Heart right ventricle (tissue), 16 donors: ENCODE measurements around the gene MBNL2. TPM values are rescaled to one million over a fixed set of nuclear protein-coding genes. Genes with fewer than 3 reads are reported as not detected.
A peak's percentile ranks its signal among the peaks of the same experiment; 100 is the strongest.

Experiments
- ATAC-seq, 8 donors: fragments of 200-7000 bp; cut with Tn5 transposase; one replicate each; pipeline ENCODE4 v1.9.1; 2020; ENCODE audit warnings: mild to moderate bottlenecking in 8 of 8, moderate library complexity in 8 of 8, moderate number of reproducible peaks in 1 of 8
- DNase-seq, 2 donors: peaks; one replicate each; pipeline ENCODE4 v3.0.0-alpha.2; 2020
- H3K27ac ChIP-seq, 10 donors: fragments of 200-600 bp; sonication (generic) in 2 of 10; one replicate each; pipeline versions ENCODE4 v1.5.0 to v1.8.0; 2020 to 2022; ENCODE audit warnings: mild to moderate bottlenecking in 3 of 10
- H3K27me3 ChIP-seq, 7 donors: fragments of 200-600 bp; one replicate each; pipeline ENCODE4 v1.8.0; 2021 to 2022; ENCODE audit warnings: mild to moderate bottlenecking in 2 of 7
- H3K36me3 ChIP-seq, 9 donors: fragments of 200-600 bp; sonication (generic) in 1 of 9; one replicate each; pipeline versions ENCODE4 v1.5.0 to v1.8.0; 2020 to 2022; ENCODE audit warnings: mild to moderate bottlenecking in 2 of 9
- H3K4me1 ChIP-seq, 9 donors: fragments of 200-600 bp; sonication (generic) in 1 of 9; one replicate each; pipeline versions ENCODE4 v1.5.0 to v1.8.0; 2020 to 2022; ENCODE audit warnings: mild to moderate bottlenecking in 4 of 9
- H3K4me3 ChIP-seq, 10 donors: fragments of 200-600 bp; sonication (generic) in 2 of 10; one replicate each; pipeline versions ENCODE4 v1.5.0 to v1.8.0; 2020 to 2022; ENCODE audit warnings: mild to moderate bottlenecking in 7 of 10, moderate library complexity in 2 of 10
- H3K9me3 ChIP-seq, 11 donors: fragments of 200-600 bp in 10 of 11; sonication (generic) in 2 of 11; one replicate each; pipeline versions ENCODE4 v1.5.0 to v1.8.0; 2013 to 2022; ENCODE audit warnings: mild to moderate bottlenecking in 2 of 11, control low read depth in 1 of 11, moderate library complexity in 1 of 11
- CTCF ChIP-seq, 9 donors: fragments of 200-600 bp; sonication (generic) in 2 of 9; IDR thresholded peaks; one replicate each; pipeline versions ENCODE4 v1.5.0 to v1.8.0; 2021 to 2022; ENCODE audit warnings: antibody characterized with exemption in 9 of 9, mild to moderate bottlenecking in 5 of 9, moderate library complexity in 1 of 9
- WGBS, 2 donors: extraction: QIAGEN DNeasy Blood & Tissue Kit; methylation state at CpG; one replicate each; pipeline ENCODE4 v1.1.7; 2013; ENCODE audit warnings: inconsistent platforms in 1 of 2; 5-methylcytosine and 5-hydroxymethylcytosine counted together
- intact Hi-C, 10 donors: fragments of 100-400 bp; cut with DNase I; formaldehyde crosslinking; loops; one replicate each; pipeline versions ENCODE4 v1.11.1 to v1.14.2; 2022
- polyA plus RNA-seq, 2 donors: library from polyadenylated mRNA; stranded (reverse); fragments of 200-250 nt; gene quantifications; one replicate each; pipeline ENCODE4 v1.2.3, GENCODE V29; 2013
- total RNA-seq, 10 donors: library from RNA; stranded (reverse); fragmentation: NEBNext Ultra II Directional in 3 of 10; extraction: Animal tissue kit (Norgen Biotek cat#: 25700) in 3 of 10; gene quantifications; one replicate each; pipeline versions ENCODE4 v1.2.1 to v1.2.4, GENCODE V29; 2021 to 2023
- donor health status: Arrhythmogenic right ventricular cardiomyopathy.
- donor health status: ischemic (EF 13 %, LVEDD 7.1; RV severe dilation, severe dysfunction).
- donor health status: healthy with polysubstance abuse.
- donor health status: DM: no; HTN: yes; CAD: no.
- donor health status: DM: no; HTN: no; CAD: no.
- donor health status: ischemic (EF 25% LVEDD 6.9; RV normal size, moderate dysfunction).
- donor health status: ischemic (EF 25% LVEDD 5.7; RV mildly dilated, moderate dysfunction).
- donor health status: healthy.
- donor health status: DM: yes; HTN: yes; CAD: no.
- donor health status: Ischemic cardiomyopathy.
- donor health status: ischemic (EF 35%, LVEDD 5.7; RV mildly dilated, moderate dysfunction).
- donor health status: nonischemic (EF 11% LVEDD 7.7; RV severe dilation, severe dysfunction).
- donor health status: DM: yes; HTN: yes; CAD: no.
- donor health status: PGD.
- donor health status: ischemic (EF 29% LVEDD 5.4; RV normal size, mild dysfunction).
- donor health status: nonischemic (EF 23%, LVEDD 6.1; RV moderate dilation, normal function).

MBNL2 gene
- total and polyA plus RNA-seq, 12 donors = 17.2 to 95.0 (median 83.2) TPM

GRCh38 chr13:97425590-97425989, 203.5 kb downstream of the MBNL2 start:
- no peak for ATAC-seq
- no peak for TF ChIP-seq CTCF (IDR thresholded peaks at IDR 0.05)
- WGBS, 2 donors = 77 to 80% methylated on average over 2 of the region's 2 CpGs

GRCh38 chr13:97426695-97427094, 204.6 kb downstream of the MBNL2 start:
- ATAC-seq (no peak), DNase-seq (no peak)
- intact Hi-C loops = loop anchor here in 1 of 10 donors (5.0 kb wide), 1 partner anchor 314 kb away; no protein-coding TSS in a partner anchor
- Histone ChIP-seq H3K27ac (no peak overlapping the region), H3K4me3 (no peak overlapping the region), H3K9me3 (no peaks in the 10 kb centered on the region), H3K4me1 (peaks cover 0 to 45% (median 15%) of the 10 kb centered on the region in 9 donors), H3K27me3 (no peaks in the 10 kb centered on the region), H3K36me3 (no peaks in the 10 kb centered on the region)
- WGBS, 2 donors = 88 to 92% methylated on average over 3 of the region's 3 CpGs
- no peak for TF ChIP-seq CTCF (IDR thresholded peaks at IDR 0.05)

More at GRCh38 chr13:97425590-97425989, 203.5 kb downstream of the MBNL2 start:
- H3K27ac ChIP-seq = no peak overlapping the region
- intact Hi-C loops = loop anchor here in 1 of 10 donors (5.0 kb wide), 1 partner anchor 313 kb away; no protein-coding TSS in a partner anchor
- H3K27me3 ChIP-seq = no peaks in the 10 kb centered on the region
- no peak overlapping the region for H3K4me3 ChIP-seq
- H3K9me3 ChIP-seq = no peaks in the 10 kb centered on the region
- DNase-seq = no peak
- no peaks in the 10 kb centered on the region for H3K36me3 ChIP-seq
- H3K4me1 ChIP-seq = peaks cover 0 to 34% (median 14%) of the 10 kb centered on the region in 9 donors

GRCh38 chr13:97429681-97430081, 207.5 kb downstream of the MBNL2 start:
- Histone ChIP-seq H3K27me3 (no peaks in the 10 kb centered on the region), H3K27ac (peak overlapping the region in 1 of 10 donors; percentile 17), H3K9me3 (no peaks in the 10 kb centered on the region), H3K36me3 (no peaks in the 10 kb centered on the region), H3K4me3 (no peak overlapping the region), H3K4me1 (peaks cover 0 to 28% (median 8%) of the 10 kb centered on the region in 9 donors)
- ATAC-seq = no peak
- DNase-seq = peak in 1 of 2 donors; percentile 5
- intact Hi-C loops = loop anchor here in 6 of 10 donors (5.0 to 10.0 kb wide), 5 partner anchors 67 to 317 kb away; partner anchors contain the start of gene MBNL2 (in 5 of the 6)
- TF ChIP-seq CTCF (IDR thresholded peaks at IDR 0.05) = no peak
- 72 to 82% methylated on average over 6 of the region's 6 CpGs for WGBS, 2 donors

GRCh38 chr13:97430296-97430695, 208.2 kb downstream of the MBNL2 start:
- DNase-seq (no peak), ATAC-seq (no peak)
- intact Hi-C loops = loop anchor here in 5 of 10 donors (5.0 to 10.0 kb wide), 4 partner anchors 68 to 313 kb away; partner anchors contain the start of gene MBNL2 (in 5 of the 5)
- peak overlapping the region in 1 of 10 donors; percentile 17 for H3K27ac ChIP-seq
- peaks cover 0 to 33% (median 12%) of the 10 kb centered on the region in 9 donors for H3K4me1 ChIP-seq
- H3K36me3 ChIP-seq = no peaks in the 10 kb centered on the region
- H3K4me3 ChIP-seq = no peak overlapping the region
- H3K27me3 ChIP-seq = no peaks in the 10 kb centered on the region
- TF ChIP-seq CTCF (IDR thresholded peaks at IDR 0.05) = no peak
- 67 to 74% methylated on average over 4 of the region's 4 CpGs for WGBS, 2 donors
- no peaks in the 10 kb centered on the region for H3K9me3 ChIP-seq
